RWPE2 (cell line): ENCODE results near the gene CSNK1G1.

ENCODE experiments used
- ATAC-seq: fragments of 200-7000 bp; cut with Tn5 transposase; 3 replicates; pipeline ENCODE4 v1.9.1; 2021; ENCODE audit warnings: low read depth
- DNase-seq: peaks from one replicate; pipeline ENCODE4 v3.0.0-alpha.2; 2020; ENCODE audit warnings: low spot score
- H3K27ac ChIP-seq: fragments of 450-650 bp; 2 replicates; pipeline ENCODE4 v1.5.1; 2017; ENCODE audit warnings: mild to moderate bottlenecking; ENCODE audit not compliant: poor library complexity, severe bottlenecking
- H3K27me3 ChIP-seq: fragments of 250-450 bp; sonication (Bioruptor Pico); 2 replicates; pipeline ENCODE4 v1.5.1; 2021; ENCODE audit warnings: mild to moderate bottlenecking, moderate library complexity; ENCODE audit not compliant: insufficient read depth, poor library complexity, severe bottlenecking
- H3K36me3 ChIP-seq: fragments of 250-450 bp; sonication (Bioruptor Pico); 2 replicates; pipeline ENCODE4 v1.5.1; 2020; ENCODE audit warnings: low read depth, mild to moderate bottlenecking, moderate library complexity
- H3K4me1 ChIP-seq: fragments of 250-450 bp; sonication (Bioruptor Pico); 2 replicates; pipeline ENCODE4 v1.5.1; 2021; ENCODE audit warnings: mild to moderate bottlenecking, moderate library complexity; ENCODE audit not compliant: insufficient read depth, poor library complexity, severe bottlenecking
- H3K4me3 ChIP-seq: fragments of 250-450 bp; sonication (Bioruptor Pico); 2 replicates; pipeline ENCODE4 v1.5.1; 2021; ENCODE audit warnings: mild to moderate bottlenecking, moderate library complexity; ENCODE audit not compliant: severe bottlenecking
- H3K9me3 ChIP-seq: fragments of 250-450 bp; sonication (Bioruptor Pico); 2 replicates; pipeline ENCODE4 v1.5.1; 2021; ENCODE audit warnings: mild to moderate bottlenecking, moderate library complexity; ENCODE audit not compliant: severe bottlenecking
- CTCF ChIP-seq: fragments of 450-650 bp; IDR thresholded peaks from one replicate; pipeline ENCODE4 v1.5.1; 2017; ENCODE audit warnings: mild to moderate bottlenecking, moderate library complexity; ENCODE audit not compliant: poor library complexity, severe bottlenecking

Gene CSNK1G1

GRCh38 chr15:64233299-64233698 is 122.7 kb downstream of the CSNK1G1 start:
- Histone ChIP-seq H3K27ac (no peak overlapping the region), H3K9me3 (no peaks in the 10 kb centered on the region), H3K4me1 (peaks cover 8% of the 10 kb centered on the region), H3K4me3 (no peak overlapping the region), H3K27me3 (no peaks in the 10 kb centered on the region), H3K36me3 (no peaks in the 10 kb centered on the region; the same call in 1 of the 2 replicates)
- DNase-seq (no peak), ATAC-seq (no peak)
- TF ChIP-seq CTCF: no peak

GRCh38 chr15:64232400-64232799 is 123.6 kb downstream of the CSNK1G1 start:
- no peaks in the 10 kb centered on the region for H3K27me3 ChIP-seq
- ATAC-seq (peak; percentile 97), DNase-seq (no peak)
- no peak for TF ChIP-seq CTCF
- peaks cover 8% of the 10 kb centered on the region for H3K4me1 ChIP-seq
- H3K9me3 ChIP-seq: no peaks in the 10 kb centered on the region
- H3K36me3 ChIP-seq: no peaks in the 10 kb centered on the region; the same call in 1 of the 2 replicates
- peak overlapping the region; percentile 16 for H3K27ac ChIP-seq
- no peak overlapping the region for H3K4me3 ChIP-seq

DNA sequence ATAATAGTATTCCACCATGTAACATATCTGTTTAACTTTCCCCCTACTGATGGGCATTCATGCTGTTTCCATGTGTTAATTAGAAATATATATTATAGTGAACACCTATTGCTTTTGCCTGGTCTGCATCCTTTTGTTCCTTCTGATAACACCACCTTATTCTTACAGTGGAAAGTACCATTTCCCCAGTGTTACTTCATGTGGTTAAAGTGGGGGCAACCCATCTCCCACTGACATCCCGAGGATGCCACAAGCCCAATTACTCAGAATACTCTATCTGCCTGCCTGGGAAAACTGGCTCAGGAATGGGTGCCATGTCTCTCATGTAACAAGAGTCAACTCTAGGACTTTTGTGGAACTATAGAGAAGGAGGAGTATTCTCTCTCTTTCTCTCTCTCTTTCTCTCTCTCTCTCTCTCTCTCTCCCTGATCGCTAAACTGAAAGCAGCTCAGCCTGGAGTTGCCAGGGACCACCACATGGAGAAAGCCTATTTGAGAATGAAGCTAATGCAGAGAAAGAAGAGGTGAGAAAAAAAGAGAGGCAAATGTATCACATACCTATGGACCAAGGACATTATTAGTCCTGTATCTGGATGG is 126.7 kb downstream of the CSNK1G1 start:
- no peaks in the 10 kb centered on the region for H3K36me3 ChIP-seq
- TF ChIP-seq CTCF: no peak
- H3K27ac ChIP-seq: no peak overlapping the region
- ATAC-seq: no peak
- no peaks in the 10 kb centered on the region for H3K27me3 ChIP-seq
- no peak overlapping the region for H3K4me3 ChIP-seq
- H3K4me1 ChIP-seq: peaks cover 13% of the 10 kb centered on the region
- DNase-seq: no peak
- no peaks in the 10 kb centered on the region for H3K9me3 ChIP-seq

DNA sequence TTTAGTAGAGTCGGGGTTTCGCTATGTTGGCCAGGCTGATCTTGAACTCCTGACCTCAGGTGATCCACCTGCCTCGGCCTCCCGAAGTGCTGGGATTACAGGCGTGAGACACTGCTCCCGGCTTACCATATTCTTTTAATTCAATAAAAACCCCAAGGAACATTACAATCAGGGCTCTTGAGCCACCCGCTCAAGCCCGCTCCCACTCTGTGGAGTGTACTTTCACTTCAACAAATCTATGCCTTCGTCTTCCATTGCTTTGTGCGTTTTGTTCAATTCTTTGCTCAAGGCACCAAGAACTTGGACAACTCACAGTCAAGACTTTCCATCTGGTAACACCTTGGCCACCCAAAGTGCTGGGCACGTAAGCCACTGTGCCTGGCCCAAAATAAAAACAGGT is 130.2 kb downstream of the CSNK1G1 start:
- Histone ChIP-seq H3K4me3 (no peak overlapping the region), H3K4me1 (peaks cover 10% of the 10 kb centered on the region), H3K9me3 (no peaks in the 10 kb centered on the region), H3K27me3 (no peaks in the 10 kb centered on the region), H3K36me3 (no peaks in the 10 kb centered on the region), H3K27ac (no peak overlapping the region)
- no peak for TF ChIP-seq CTCF
- DNase-seq: no peak
- no peak for ATAC-seq

- no peak for TF ChIP-seq CTCF
- ATAC-seq: no peak
- Histone ChIP-seq H3K36me3 (no peaks in the 10 kb centered on the region), H3K27ac (no peak overlapping the region), H3K4me3 (no peak overlapping the region), H3K4me1 (peaks cover 10% of the 10 kb centered on the region), H3K9me3 (no peaks in the 10 kb centered on the region), H3K27me3 (no peaks in the 10 kb centered on the region)
- no peak for DNase-seq
Observed at GRCh38 chr15:64224511-64224910, 131.5 kb downstream of the CSNK1G1 start.
